ENCODE measurements around the gene AURKAIP1. TPM values are rescaled to one million over a fixed set of nuclear protein-coding genes. Genes with fewer than 3 reads are reported as not detected.

Gene AURKAIP1
- total and polyA plus RNA-seq, 2 of the 13 experiments (the other 11 are each of a cell fraction or from before 2014, with no cell fraction given) = 69.5 to 175 TPM

GRCh38 chr1:1402072-1402900 is 27.3 kb upstream of the AURKAIP1 start (continued):
- TF ChIP-seq PREB (CRISPR knock-in tag; IDR thresholded peaks at IDR 0.05) (no peak), ZFP62 (CRISPR knock-in tag; IDR thresholded peaks at IDR 0.05) (no peak), HNRNPH1 (optimal IDR thresholded peaks at IDR 0.05; ENCODE audit: low read depth, low read length) (no peak), ZNF576 (CRISPR knock-in tag; IDR thresholded peaks at IDR 0.05) (0 out of 2 replicates have a peak, but pooled peaks have one; percentile 25), SP1 (IDR thresholded peaks at IDR 0.05) (no peak), SP1 (CRISPR knock-in tag; IDR thresholded peaks at IDR 0.05) (no peak), CAMTA2 (CRISPR knock-in tag; IDR thresholded peaks at IDR 0.05; ENCODE audit: borderline replicate concordance) (peak; percentile 60; the same call in 1 of the 2 replicates)
- TF ChIP-seq, protein P1, sequence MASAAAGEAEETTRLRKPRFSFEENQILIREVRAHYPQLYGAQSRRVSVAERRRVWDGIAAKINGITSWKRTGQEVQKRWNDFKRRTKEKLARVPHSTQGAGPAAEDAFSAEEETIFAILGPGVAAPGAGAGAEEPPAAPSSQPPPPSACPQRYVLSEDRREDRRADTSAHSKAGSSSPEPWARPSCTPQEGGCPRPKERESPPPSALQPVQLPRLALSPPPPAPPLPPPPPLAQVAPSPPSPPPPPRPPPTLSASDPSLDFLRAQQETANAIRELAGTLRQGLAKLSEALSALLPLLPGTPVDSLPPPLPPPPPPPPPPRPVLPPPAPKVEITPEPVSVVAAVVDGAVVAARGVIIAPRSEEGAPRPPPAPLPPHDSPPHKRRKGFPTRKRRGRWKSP (CRISPR knock-in tag; IDR thresholded peaks at IDR 0.05) = no peak

- H3K4me1 ChIP-seq (ENCODE audit: insufficient read depth, low read length) = peaks cover 69% of the 10 kb centered on the region
- peak overlapping the region; percentile 94 for H3K4me2 ChIP-seq (ENCODE audit: low read depth, low read length)
- FAIRE-seq = no peak
- in situ Hi-C loops (cut with HindIII; ENCODE audit: extremely low pct_ligation_motif_present, low pct_unique_long_range_greater_than_20kb) = loop anchor here (5.0 kb wide), 1 partner anchor 36 kb away; the partner anchor contains the start of gene VWA1
- no peak overlapping the region for H2AFZ ChIP-seq (ENCODE audit: low read length)
- H3K9ac ChIP-seq (ENCODE audit: insufficient read depth, low read depth, low read length) = peak overlapping the region; percentile 52
- intact Hi-C loops (cut with micrococcal nuclease; ENCODE audit: unreplicated experiment) = no loop called here
- H4K20me1 ChIP-seq (ENCODE audit: insufficient read depth, low read length) = peaks cover 17% of the 10 kb centered on the region
- peaks cover 59% of the 10 kb centered on the region for H3K79me2 ChIP-seq (ENCODE audit: insufficient read depth, low read length)
- POLR2A ChIA-PET = interaction anchor here (0.9 to 12.4 kb wide), 10 partner anchors 13 to 104 kb away, joined by 3 to 355 read pairs (median 10); partner anchors contain the start of genes ANKRD65, MXRA8 and VWA1
- H3K4me3 ChIP-seq (replicated peaks in 1 of 3; ENCODE audit: insufficient read depth in 1 of 3, low read depth in 2 of 3, low read length in 3 of 3) = peak overlapping the region in 2 of 3 experiments; percentile 25 to 95; a peak in 3 of 6 replicates
- H3K9me3 ChIP-seq (ENCODE audit: low read length) = no peaks in the 10 kb centered on the region
- WGBS (ENCODE audit: low lambda C conversion rate) = 88% methylated on average over 6 of the region's 7 CpGs
- H3K27me3 ChIP-seq (ENCODE audit: control insufficient read depth in 1 of 2, insufficient read depth in 2 of 2, low read length in 2 of 2) = no peaks in the 10 kb centered on the region
- CTCF ChIA-PET (ENCODE audit: low intra/inter-chr PET ratio, low total read pairs) = no interaction called here
- peak overlapping the region; percentile 85 for H3K27ac ChIP-seq (ENCODE audit: extremely low read length, insufficient read depth, low read length)
- peaks cover 11 to 41% of the 10 kb centered on the region in 2 experiments; a peak in 3 of 5 replicates for H3K36me3 ChIP-seq (replicated peaks in 1 of 2; ENCODE audit: control insufficient read depth in 1 of 2, insufficient read depth in 2 of 2, low read length in 2 of 2)
- ATAC-seq = no peak
- no peak for DNase-seq (ENCODE audit: low spot score)
- BruUV-seq (replicated peaks) = no TSS peak
- no peak for TF ChIP-seq RFXAP (CRISPR knock-in tag; IDR thresholded peaks at IDR 0.05; ENCODE audit: borderline replicate concordance)
- TF ChIP-seq PAF1 (CRISPR knock-in tag; IDR thresholded peaks at IDR 0.05) = no peak
- TF ChIP-seq ZNF646 (CRISPR knock-in tag; IDR thresholded peaks at IDR 0.05) = no peak
- peak; percentile 10 for TF ChIP-seq RBM22 (optimal IDR thresholded peaks at IDR 0.05; ENCODE audit: low read length)
- TF ChIP-seq SKI (IDR thresholded peaks at IDR 0.05; ENCODE audit: partially characterized antibody) = no peak
Measured at GRCh38 chr1:1401457-1402010, 26.5 kb upstream of the AURKAIP1 start.
